ENCODE results near the gene PDCD2L. TPM values are rescaled to one million over a fixed set of nuclear protein-coding genes. Genes with fewer than 3 reads are reported as not detected.
"Not testable (repeated sequence)": the region's sequence is repeated elsewhere in the genome, so short reads cannot be mapped to it uniquely, and the experiment has no call there.

The PDCD2L gene
- total RNA-seq, 1 experiment from 2014 or later = 27.1 TPM

- intact Hi-C loops (cut with micrococcal nuclease; ENCODE audit: unreplicated experiment) = no loop called here
- BruUV-seq (replicated peaks) = TSS peak; percentile 74
- H3K4me1 ChIP-seq (ENCODE audit: insufficient read depth, low read length, poor library complexity, severe bottlenecking) = peaks cover 6% of the 10 kb centered on the region
Observed at GRCh38 chr19:34399886-34400285, 4.3 kb upstream of the PDCD2L start.

GRCh38 chr19:34400844-34401243 is 3.4 kb upstream of the PDCD2L start:
- H3K9me3 ChIP-seq (ENCODE audit: low read depth, low read length, poor library complexity, severe bottlenecking); intact Hi-C loops (cut with micrococcal nuclease; ENCODE audit: unreplicated experiment); DNase-seq (ENCODE audit: low spot score); BruUV-seq (replicated peaks); CTCF ChIA-PET; H3K4me3 ChIP-seq (ENCODE audit: low read depth, low read length, poor library complexity, severe bottlenecking); H3K27ac ChIP-seq (ENCODE audit: low read depth, low read length, poor library complexity, severe bottlenecking); H3K4me1 ChIP-seq (ENCODE audit: insufficient read depth, low read length, poor library complexity, severe bottlenecking); POLR2A ChIA-PET (ENCODE audit: low non-redundant PET); H3K27me3 ChIP-seq (replicated peaks; ENCODE audit: insufficient read depth, low read depth, low read length, poor library complexity): not testable (repeated sequence)
- TF ChIP-seq CTCF (conservative IDR thresholded peaks at IDR 0.05; ENCODE audit: low read depth, low read length) = 0 out of 2 replicates have a peak, but pooled peaks have one; percentile 7
- peaks cover 43% of the 10 kb centered on the region for H3K36me3 ChIP-seq (ENCODE audit: insufficient read depth, low read length, poor library complexity, severe bottlenecking)

More at GRCh38 chr19:34399886-34400285, 4.3 kb upstream of the PDCD2L start:
- CTCF ChIA-PET = no interaction called here
- no peak for DNase-seq (ENCODE audit: low spot score)
- no peaks in the 10 kb centered on the region for H3K27me3 ChIP-seq (replicated peaks; ENCODE audit: insufficient read depth, low read depth, low read length, poor library complexity)
- no peak for TF ChIP-seq CTCF (conservative IDR thresholded peaks at IDR 0.05; ENCODE audit: low read depth, low read length)
- no peak for TF ChIP-seq EZH2 (IDR thresholded peaks at IDR 0.05; ENCODE audit: borderline replicate concordance, low read depth, low read length, poor library complexity, severe bottlenecking)
- POLR2A ChIA-PET (ENCODE audit: low non-redundant PET) = no interaction called here
- H3K27ac ChIP-seq (ENCODE audit: low read depth, low read length, poor library complexity, severe bottlenecking) = no peak overlapping the region
- no peak overlapping the region for H3K4me3 ChIP-seq (ENCODE audit: low read depth, low read length, poor library complexity, severe bottlenecking)
- peaks cover 46% of the 10 kb centered on the region for H3K36me3 ChIP-seq (ENCODE audit: insufficient read depth, low read length, poor library complexity, severe bottlenecking)
- H3K9me3 ChIP-seq (ENCODE audit: low read depth, low read length, poor library complexity, severe bottlenecking) = no peaks in the 10 kb centered on the region

- Histone ChIP-seq H3K9me3 (ENCODE audit: low read depth, low read length, poor library complexity, severe bottlenecking) (no peaks in the 10 kb centered on the region), H3K27ac (ENCODE audit: low read depth, low read length, poor library complexity, severe bottlenecking) (no peak overlapping the region), H3K36me3 (ENCODE audit: insufficient read depth, low read length, poor library complexity, severe bottlenecking) (peaks cover 31% of the 10 kb centered on the region), H3K4me1 (ENCODE audit: insufficient read depth, low read length, poor library complexity, severe bottlenecking) (peaks cover 6% of the 10 kb centered on the region), H3K4me3 (ENCODE audit: low read depth, low read length, poor library complexity, severe bottlenecking) (no peak overlapping the region), H3K27me3 (replicated peaks; ENCODE audit: insufficient read depth, low read depth, low read length, poor library complexity) (no peaks in the 10 kb centered on the region)
- TF ChIP-seq CTCF (conservative IDR thresholded peaks at IDR 0.05; ENCODE audit: low read depth, low read length) (no peak), EZH2 (IDR thresholded peaks at IDR 0.05; ENCODE audit: borderline replicate concordance, low read depth, low read length, poor library complexity, severe bottlenecking) (no peak)
- ChIA-PET CTCF (no interaction called here), POLR2A (ENCODE audit: low non-redundant PET) (no interaction called here)
- no peak for DNase-seq (ENCODE audit: low spot score)
- BruUV-seq (replicated peaks) = no TSS peak
- intact Hi-C loops (cut with micrococcal nuclease; ENCODE audit: unreplicated experiment) = no loop called here
Observed at GRCh38 chr19:34402074-34402600, 2.1 kb upstream of the PDCD2L start.
